Raji (cell line): ENCODE data around the gene PXMP4.
A peak's percentile ranks its signal among the peaks of the same experiment; 100 is the strongest.

Experiments used
- POLR2A ChIP-seq: IDR thresholded peaks from 2 replicates; pipeline ENCODE4 v1.6.1; 2011; ENCODE audit warnings: low read depth, low read length, control low read depth; ENCODE audit not compliant: insufficient read depth

Gene PXMP4

GRCh38 chr20:33693741-33694638 lies 26.1 kb downstream of the PXMP4 start:
- no peak for TF ChIP-seq POLR2A

- no peak for TF ChIP-seq POLR2A
Observed at GRCh38 chr20:33693289-33693688, 26.8 kb downstream of the PXMP4 start.

GRCh38 chr20:33689973-33690372 lies 30.1 kb downstream of the PXMP4 start:
- TF ChIP-seq POLR2A = no peak

GRCh38 chr20:33689493-33689892 lies 30.6 kb downstream of the PXMP4 start:
- no peak for TF ChIP-seq POLR2A

GRCh38 chr20:33688938-33689424 lies 31.1 kb downstream of the PXMP4 start:
- no peak for TF ChIP-seq POLR2A

- no peak for TF ChIP-seq POLR2A
Observed at GRCh38 chr20:33687993-33688937, 31.8 kb downstream of the PXMP4 start.

- no peak for TF ChIP-seq POLR2A
Observed at GRCh38 chr20:33687370-33687915, 32.7 kb downstream of the PXMP4 start.

GRCh38 chr20:33686984-33687366 lies 33.1 kb downstream of the PXMP4 start:
- no peak for TF ChIP-seq POLR2A

GRCh38 chr20:33686100-33686983 lies 33.8 kb downstream of the PXMP4 start, which contains the start of gene E2F1:
E2F1 (minus strand) TSS chr20:33686385; CDS start chr20:33686264, 121 bp downstream.
- TF ChIP-seq POLR2A = peak; percentile 62

- TF ChIP-seq POLR2A = peak; percentile 90
Observed at GRCh38 chr20:33685328-33686099, 34.6 kb downstream of the PXMP4 start.

GRCh38 chr20:33684533-33685327 lies 35.4 kb downstream of the PXMP4 start:
- no peak for TF ChIP-seq POLR2A

- TF ChIP-seq POLR2A = no peak
Observed at GRCh38 chr20:33681728-33682353, 38.3 kb downstream of the PXMP4 start.

- TF ChIP-seq POLR2A = no peak
Observed at GRCh38 chr20:33681288-33681687, 38.8 kb downstream of the PXMP4 start.

GRCh38 chr20:33680686-33681085 lies 39.4 kb downstream of the PXMP4 start:
- no peak for TF ChIP-seq POLR2A
